GM12875 (cell line): ENCODE results near the gene PDE4D.
"Not testable (repeated sequence)": the region's sequence is repeated elsewhere in the genome, so short reads cannot be mapped to it uniquely, and the experiment has no call there.

ENCODE experiments used
- H3K4me3 ChIP-seq: one replicate; pipeline ENCODE4 v1.5.1; 2011; ENCODE audit warnings: low read depth, low read length, control low read depth
- TF ChIP-seq, protein P1 (sequence below): IDR thresholded peaks from 2 replicates; pipeline ENCODE4 v1.5.1; 2011; ENCODE audit warnings: low read depth, mild to moderate bottlenecking, control low read depth, inconsistent platforms, low read length, moderate library complexity, borderline replicate concordance; ENCODE audit not compliant: insufficient read depth

The PDE4D gene

GRCh38 chr5:59387127-59387526 lies 506.4 kb downstream of the PDE4D start:
- TF ChIP-seq, protein P1, sequence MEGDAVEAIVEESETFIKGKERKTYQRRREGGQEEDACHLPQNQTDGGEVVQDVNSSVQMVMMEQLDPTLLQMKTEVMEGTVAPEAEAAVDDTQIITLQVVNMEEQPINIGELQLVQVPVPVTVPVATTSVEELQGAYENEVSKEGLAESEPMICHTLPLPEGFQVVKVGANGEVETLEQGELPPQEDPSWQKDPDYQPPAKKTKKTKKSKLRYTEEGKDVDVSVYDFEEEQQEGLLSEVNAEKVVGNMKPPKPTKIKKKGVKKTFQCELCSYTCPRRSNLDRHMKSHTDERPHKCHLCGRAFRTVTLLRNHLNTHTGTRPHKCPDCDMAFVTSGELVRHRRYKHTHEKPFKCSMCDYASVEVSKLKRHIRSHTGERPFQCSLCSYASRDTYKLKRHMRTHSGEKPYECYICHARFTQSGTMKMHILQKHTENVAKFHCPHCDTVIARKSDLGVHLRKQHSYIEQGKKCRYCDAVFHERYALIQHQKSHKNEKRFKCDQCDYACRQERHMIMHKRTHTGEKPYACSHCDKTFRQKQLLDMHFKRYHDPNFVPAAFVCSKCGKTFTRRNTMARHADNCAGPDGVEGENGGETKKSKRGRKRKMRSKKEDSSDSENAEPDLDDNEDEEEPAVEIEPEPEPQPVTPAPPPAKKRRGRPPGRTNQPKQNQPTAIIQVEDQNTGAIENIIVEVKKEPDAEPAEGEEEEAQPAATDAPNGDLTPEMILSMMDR = no peak
- no peak overlapping the region for H3K4me3 ChIP-seq

GRCh38 chr5:59385700-59386099 lies 507.8 kb downstream of the PDE4D start:
- H3K4me3 ChIP-seq = no peak overlapping the region
- TF ChIP-seq, protein P1 = no peak

- TF ChIP-seq, protein P1 = 0 out of 2 replicates have a peak, but pooled peaks have one; percentile 10
- H3K4me3 ChIP-seq = no peak overlapping the region
Measured at GRCh38 chr5:59380350-59380951, 513.1 kb downstream of the PDE4D start.

GRCh38 chr5:59374036-59374435 lies 519.5 kb downstream of the PDE4D start:
- not testable (repeated sequence) for H3K4me3 ChIP-seq

DNA sequence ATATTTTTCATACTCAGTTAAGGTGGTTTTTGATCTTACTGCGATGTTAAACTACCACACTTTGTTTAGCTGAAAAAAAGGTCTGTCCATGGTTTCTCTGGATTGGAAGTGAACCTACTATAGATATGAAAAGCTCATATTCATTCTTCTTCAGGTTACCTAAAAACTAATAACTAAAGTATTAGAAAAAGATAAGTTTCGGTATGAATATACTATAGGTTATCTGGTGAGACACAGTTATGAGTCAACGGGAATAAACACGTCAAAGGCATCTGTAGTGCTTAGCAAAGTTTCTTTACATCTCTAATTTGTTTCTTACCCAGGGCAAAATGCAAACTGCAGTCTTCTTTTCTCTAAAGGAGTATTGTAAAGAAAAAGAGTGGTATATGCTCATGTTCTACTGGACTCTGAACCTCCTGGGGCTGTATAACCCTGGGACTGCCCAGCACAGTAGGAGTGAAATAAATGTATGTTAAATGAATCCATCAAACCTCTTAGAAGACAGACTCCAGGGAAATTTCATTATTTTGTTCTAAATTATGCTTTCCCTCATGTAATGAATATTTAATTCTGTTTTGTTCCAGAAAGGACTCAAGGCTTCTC lies 521.9 kb downstream of the PDE4D start:
- no peak overlapping the region for H3K4me3 ChIP-seq
- TF ChIP-seq, protein P1 = no peak

- TF ChIP-seq, protein P1 = no peak
- H3K4me3 ChIP-seq = no peak overlapping the region
Measured at GRCh38 chr5:59368951-59369350, 524.6 kb downstream of the PDE4D start.

DNA sequence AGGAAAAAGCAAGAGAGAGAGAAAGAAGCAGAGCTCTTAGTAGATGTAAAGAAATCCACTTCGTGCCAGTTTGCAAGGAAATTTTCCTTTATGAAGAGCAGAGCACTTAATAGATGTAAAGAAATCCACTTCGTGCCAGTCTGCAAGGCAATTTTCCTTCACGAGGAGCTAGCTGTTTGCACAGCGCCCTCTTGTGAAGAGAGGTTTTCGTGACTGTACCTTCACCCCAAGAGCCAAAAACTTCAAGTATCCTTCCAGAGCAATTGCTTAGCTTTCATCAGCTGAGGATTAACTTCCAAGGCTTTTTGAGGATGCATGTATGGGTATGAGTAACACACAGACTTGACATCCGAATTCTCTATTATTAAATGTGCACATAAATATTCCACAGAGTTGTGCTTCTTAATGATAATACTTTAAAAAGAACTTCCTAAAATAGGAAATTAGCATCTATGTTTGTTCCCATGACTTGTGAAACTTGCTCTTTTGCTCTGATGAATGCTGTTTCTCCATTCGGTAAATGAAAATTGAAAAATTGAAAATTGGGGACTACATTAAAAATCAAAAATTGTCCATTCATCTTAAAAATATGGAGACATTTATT lies 525.6 kb downstream of the PDE4D start:
- no peak overlapping the region for H3K4me3 ChIP-seq
- TF ChIP-seq, protein P1 = peak; percentile 72

GRCh38 chr5:59366784-59367183 lies 526.7 kb downstream of the PDE4D start:
- H3K4me3 ChIP-seq = no peak overlapping the region
- TF ChIP-seq, protein P1 = no peak
